H9 (cell line): ENCODE measurements around the gene HUS1. TPM values are rescaled to one million over a fixed set of nuclear protein-coding genes. Genes with fewer than 3 reads are reported as not detected.

Experiments used
- DNase-seq: peaks from one replicate; pipeline ENCODE4 v3.0.0-alpha.2; 2017
- H2AFZ ChIP-seq: one replicate; pipeline ENCODE4 v1.6.1; 2013; ENCODE audit warnings: mild to moderate bottlenecking, low read length, control low read depth, moderate library complexity
- H2AK5ac ChIP-seq: 2 replicates; pipeline ENCODE4 v1.6.1; 2013; ENCODE audit warnings: low read length, control low read depth, mixed read lengths; ENCODE audit not compliant: insufficient read length
- H2BK120ac ChIP-seq: one replicate; pipeline ENCODE4 v1.6.1; 2013; ENCODE audit warnings: low read depth, mild to moderate bottlenecking, low read length, control low read depth, inconsistent platforms; ENCODE audit not compliant: poor library complexity, severe bottlenecking
- H2BK12ac ChIP-seq: 2 replicates; pipeline ENCODE4 v1.6.1; 2013; ENCODE audit warnings: low read length, control low read depth, mixed read lengths, low read depth; ENCODE audit not compliant: insufficient read length
- H2BK15ac ChIP-seq: 2 replicates; pipeline ENCODE4 v1.6.1; 2013; ENCODE audit warnings: low read depth, low read length, control low read depth
- H2BK20ac ChIP-seq: one replicate; pipeline ENCODE4 v1.6.1; 2013; ENCODE audit warnings: low read depth, mild to moderate bottlenecking, low read length, control low read depth, inconsistent platforms; ENCODE audit not compliant: poor library complexity, severe bottlenecking
- H2BK5ac ChIP-seq: 2 replicates; pipeline ENCODE4 v1.6.1; 2013; ENCODE audit warnings: low read length, control low read depth, mixed read lengths; ENCODE audit not compliant: insufficient read length
- H3K14ac ChIP-seq: 2 replicates; pipeline ENCODE4 v1.6.1; 2013; ENCODE audit warnings: low read length, control low read depth; ENCODE audit not compliant: insufficient read depth
- H3K18ac ChIP-seq: 2 replicates; pipeline ENCODE4 v1.6.1; 2013; ENCODE audit warnings: low read depth, mild to moderate bottlenecking, mixed read lengths, low read length, control low read depth; ENCODE audit not compliant: insufficient read length
- H3K23ac ChIP-seq: 2 replicates; pipeline ENCODE4 v1.6.1; 2013; ENCODE audit warnings: low read length, control low read depth, mixed read lengths, low read depth; ENCODE audit not compliant: insufficient read length
- H3K23me2 ChIP-seq: 2 replicates; pipeline ENCODE4 v1.6.1; 2013; ENCODE audit warnings: low read depth, mild to moderate bottlenecking, mixed read lengths, low read length, control low read depth; ENCODE audit not compliant: insufficient read length, poor library complexity, severe bottlenecking
- H3K27ac ChIP-seq: 2 replicates; pipeline ENCODE4 v1.5.1; 2013; ENCODE audit warnings: low read length, control low read depth, mixed read lengths, low read depth; ENCODE audit not compliant: insufficient read length
- H3K27me3 ChIP-seq: 2 replicates; pipeline ENCODE4 v1.6.1; 2013; ENCODE audit warnings: low read length, control low read depth, inconsistent platforms; ENCODE audit not compliant: insufficient read depth
- H3K4ac ChIP-seq: 2 replicates; pipeline ENCODE4 v1.6.1; 2013; ENCODE audit warnings: low read depth, mild to moderate bottlenecking, control low read depth, inconsistent platforms, low read length, moderate library complexity
- H3K4me1 ChIP-seq: 2 replicates; pipeline ENCODE4 v1.6.1; 2013; ENCODE audit warnings: low read length, control low read depth, inconsistent platforms; ENCODE audit not compliant: insufficient read depth
- H3K4me2 ChIP-seq: 2 replicates; pipeline ENCODE4 v1.6.1; 2013; ENCODE audit warnings: low read length, control low read depth, mixed read lengths; ENCODE audit not compliant: insufficient read length, insufficient read depth
- H3K56ac ChIP-seq: 2 replicates; pipeline ENCODE4 v1.6.1; 2013; ENCODE audit warnings: low read depth, mild to moderate bottlenecking, mixed read lengths, low read length, control low read depth; ENCODE audit not compliant: insufficient read length
- H3K79me1 ChIP-seq: 2 replicates; pipeline ENCODE4 v1.6.1; 2013; ENCODE audit warnings: low read depth, mild to moderate bottlenecking, moderate library complexity, low read length, control low read depth, inconsistent platforms; ENCODE audit not compliant: insufficient read depth, poor library complexity, severe bottlenecking
- H3K79me2 ChIP-seq: 2 replicates; pipeline ENCODE4 v1.6.1; 2013; ENCODE audit warnings: low read length, control low read depth, inconsistent platforms; ENCODE audit not compliant: insufficient read depth
- H3K9ac ChIP-seq: 2 replicates; pipeline ENCODE4 v1.6.1; 2013; ENCODE audit warnings: low read length, control low read depth, mixed read lengths; ENCODE audit not compliant: insufficient read length; ENCODE audit errors: extremely low read depth
- H3K9me3 ChIP-seq: one replicate; pipeline ENCODE4 v1.6.1; 2013; ENCODE audit warnings: low read depth, low read length, inconsistent platforms; ENCODE audit not compliant: control insufficient read depth
- H3T11ph ChIP-seq: one replicate; pipeline ENCODE4 v1.6.1; 2013; ENCODE audit warnings: mild to moderate bottlenecking, low read length, control low read depth, inconsistent platforms
- H4K20me1 ChIP-seq: one replicate; pipeline ENCODE4 v1.6.1; 2013; ENCODE audit not compliant: control insufficient read depth, insufficient read length, insufficient read depth
- H4K5ac ChIP-seq: 2 replicates; pipeline ENCODE4 v1.6.1; 2013; ENCODE audit warnings: low read depth, mild to moderate bottlenecking, mixed read lengths, low read length, control low read depth; ENCODE audit not compliant: insufficient read length
- H4K8ac ChIP-seq: replicated peaks from 2 replicates; pipeline ENCODE4 v1.6.1; 2013; ENCODE audit warnings: low read length, control low read depth, mixed read lengths, low read depth; ENCODE audit not compliant: insufficient read length
- H4K91ac ChIP-seq: 2 replicates; pipeline ENCODE4 v1.6.1; 2013; ENCODE audit warnings: low read depth, mild to moderate bottlenecking, moderate library complexity, mixed read lengths, low read length, control low read depth; ENCODE audit not compliant: insufficient read length
- H3K27ac Mint-ChIP-seq, 3 experiments: 2 replicates in 2 of 3; 3 replicates in 1 of 3; pipeline ENCODE4 v1.8.0; 2020 to 2021; ENCODE audit warnings: mixed read lengths in 3 of 3, mild to moderate bottlenecking in 1 of 3, moderate library complexity in 1 of 3
- H3K27me3 Mint-ChIP-seq: 2 replicates; pipeline ENCODE4 v1.8.0; 2021; ENCODE audit warnings: low read depth, mild to moderate bottlenecking, moderate library complexity, mixed read lengths
- H3K36me3 Mint-ChIP-seq, 3 experiments: 2 replicates in 2 of 3; 3 replicates in 1 of 3; pipeline ENCODE4 v1.8.0; 2020 to 2021; ENCODE audit warnings: low read depth in 3 of 3, mixed read lengths in 3 of 3; ENCODE audit not compliant: insufficient read depth in 1 of 3
- H3K4me1 Mint-ChIP-seq, 2 experiments: 2 replicates each; pipeline ENCODE4 v1.8.0; 2020; ENCODE audit warnings: mixed read lengths in 2 of 2
- H3K4me3 Mint-ChIP-seq, 2 experiments: 2 replicates in 1 of 2; 3 replicates in 1 of 2; pipeline ENCODE4 v1.8.0; 2020 to 2021; ENCODE audit warnings: mild to moderate bottlenecking in 2 of 2, mixed read lengths in 2 of 2, moderate library complexity in 1 of 2
- H3K9me3 Mint-ChIP-seq, 2 experiments: 2 replicates in 1 of 2; 3 replicates in 1 of 2; pipeline ENCODE4 v1.8.0; 2020; ENCODE audit warnings: mild to moderate bottlenecking in 2 of 2, mixed read lengths in 2 of 2, moderate library complexity in 1 of 2
- CTCF ChIP-seq: fragments of 200-600 bp; sonication (generic); conservative IDR thresholded peaks from 3 replicates; pipeline ENCODE4 v1.8.0; 2021; ENCODE audit warnings: antibody characterized with exemption, mild to moderate bottlenecking
- WGBS: extraction: QIAGEN DNeasy Blood & Tissue Kit; methylation state at CpG from one replicate; pipeline ENCODE4 v1.1.7; 2013; ENCODE audit warnings: missing lambda C conversion rate, low lambda C conversion rate, mixed read lengths; ENCODE audit not compliant: insufficient read length; ENCODE audit errors: extremely low coverage; 5-methylcytosine and 5-hydroxymethylcytosine counted together
- total RNA-seq: library from RNA; stranded (reverse); gene quantifications from 2 replicates; pipeline ENCODE4 v1.2.1, GENCODE V29; 2021

HUS1 gene
- total RNA-seq, 1 experiment from 2014 or later, result 43.1 TPM

- H3K23me2 ChIP-seq, result no peaks in the 10 kb centered on the region
- H3K27me3 Mint-ChIP-seq, result no peaks in the 10 kb centered on the region
- no peaks in the 10 kb centered on the region for H3K79me1 ChIP-seq
- H4K5ac ChIP-seq, result no peak overlapping the region
- no peak overlapping the region for H3K4ac ChIP-seq
- H3K79me2 ChIP-seq, result no peaks in the 10 kb centered on the region
- H3K27ac Mint-ChIP-seq, result no peak overlapping the region
- DNase-seq, result no peak
- H2BK15ac ChIP-seq, result no peak overlapping the region
- H4K8ac ChIP-seq, result no peak overlapping the region
- no peak overlapping the region for H2BK20ac ChIP-seq
- WGBS, result no CpG with 5 or more reads among the region's 6 CpGs
- H3K4me1 ChIP-seq, result no peaks in the 10 kb centered on the region
- no peaks in the 10 kb centered on the region for H4K20me1 ChIP-seq
- H3K27ac ChIP-seq, result no peak overlapping the region
- H3T11ph ChIP-seq, result no peak overlapping the region
- H3K9me3 ChIP-seq, result no peaks in the 10 kb centered on the region
- no peak overlapping the region for H3K56ac ChIP-seq
- H2BK120ac ChIP-seq, result no peak overlapping the region
- H3K4me1 Mint-ChIP-seq, result peaks cover 12 to 18% of the 10 kb centered on the region in 2 experiments
- no peak overlapping the region for H2AFZ ChIP-seq
- H3K18ac ChIP-seq, result no peak overlapping the region
- H3K14ac ChIP-seq, result no peak overlapping the region
- H3K36me3 Mint-ChIP-seq, result no peaks in the 10 kb centered on the region
- H2BK12ac ChIP-seq, result no peak overlapping the region
- H3K27me3 ChIP-seq, result no peaks in the 10 kb centered on the region
- H2AK5ac ChIP-seq, result no peak overlapping the region
- no peak overlapping the region for H3K23ac ChIP-seq
- no peaks in the 10 kb centered on the region for H3K9me3 Mint-ChIP-seq
- H4K91ac ChIP-seq, result no peak overlapping the region
- no peak overlapping the region for H3K4me2 ChIP-seq
- no peak overlapping the region for H3K4me3 Mint-ChIP-seq
- H3K9ac ChIP-seq, result no peak overlapping the region
- no peak for TF ChIP-seq CTCF
- no peak overlapping the region for H2BK5ac ChIP-seq
These were observed 47.4 kb downstream of the HUS1 start for GRCh38 chr7:47932016-47932415.
